Activated T-helper 1 cell treated with anti-CD3 and anti-CD28 coated beads, Interleukin-2, amount 50 U/mL, for 16 hours (primary cell): ENCODE measurements around the gene RDH8.

ENCODE experiments used
- DNase-seq, 2 donors: peaks; one replicate each; pipeline ENCODE4 v3.0.0-alpha.2; 2020; ENCODE audit warnings: low read depth in 1 of 2, low spot score in 1 of 2

The RDH8 gene

GRCh38 chr19:10036601-10037071 lies 23.4 kb downstream of the RDH8 start:
- no peak for DNase-seq

GRCh38 chr19:10037367-10037766 lies 24.1 kb downstream of the RDH8 start:
- no peak for DNase-seq

- DNase-seq = no peak
Observed at GRCh38 chr19:10037809-10038208, 24.5 kb downstream of the RDH8 start.

- no peak for DNase-seq
Observed at GRCh38 chr19:10043286-10043927, 30.1 kb downstream of the RDH8 start.

GRCh38 chr19:10044390-10044789 lies 31.1 kb downstream of the RDH8 start:
- no peak for DNase-seq

GRCh38 chr19:10045371-10045770 lies 32.1 kb downstream of the RDH8 start:
- no peak for DNase-seq

GRCh38 chr19:10049626-10050025 lies 36.3 kb downstream of the RDH8 start:
- no peak for DNase-seq

- DNase-seq = no peak
Observed at GRCh38 chr19:10052602-10053360, 39.5 kb downstream of the RDH8 start.

- DNase-seq = no peak
Observed at GRCh38 chr19:10061717-10062310, 48.5 kb downstream of the RDH8 start.

- no peak for DNase-seq
Observed at GRCh38 chr19:10068205-10068604, 54.9 kb downstream of the RDH8 start.

- DNase-seq = no peak
Observed at GRCh38 chr19:10069046-10069445, 55.8 kb downstream of the RDH8 start.

- no peak for DNase-seq
Observed at GRCh38 chr19:10070730-10071446, 57.6 kb downstream of the RDH8 start.
